Measurements from ENCODE around the gene SRRM4.

SRRM4 gene

GRCh38 chr12:119122047-119122446 lies 140.7 kb downstream of the SRRM4 start:
- TF ChIP-seq CTCF (IDR thresholded peaks at IDR 0.05; ENCODE audit: low read depth, low read length): no peak
- H3K4me3 ChIP-seq (ENCODE audit: low read depth, low read length): no peak overlapping the region

GRCh38 chr12:119122751-119123150 lies 141.4 kb downstream of the SRRM4 start:
- no peak for TF ChIP-seq CTCF (IDR thresholded peaks at IDR 0.05; ENCODE audit: low read depth, low read length)
- H3K4me3 ChIP-seq (ENCODE audit: low read depth, low read length): no peak overlapping the region

- TF ChIP-seq CTCF (IDR thresholded peaks at IDR 0.05; ENCODE audit: low read depth, low read length): no peak
- H3K4me3 ChIP-seq (ENCODE audit: low read depth, low read length): no peak overlapping the region
Observed at GRCh38 chr12:119128527-119128926, 147.2 kb downstream of the SRRM4 start.

- no peak for TF ChIP-seq CTCF (IDR thresholded peaks at IDR 0.05; ENCODE audit: low read depth, low read length)
- no peak overlapping the region for H3K4me3 ChIP-seq (ENCODE audit: low read depth, low read length)
Observed at GRCh38 chr12:119129827-119130434, 148.6 kb downstream of the SRRM4 start.

GRCh38 chr12:119130523-119130922 lies 149.2 kb downstream of the SRRM4 start:
- TF ChIP-seq CTCF (IDR thresholded peaks at IDR 0.05; ENCODE audit: low read depth, low read length): no peak
- H3K4me3 ChIP-seq (ENCODE audit: low read depth, low read length): no peak overlapping the region

GRCh38 chr12:119134284-119135072 lies 153.1 kb downstream of the SRRM4 start:
- no peak overlapping the region for H3K4me3 ChIP-seq (ENCODE audit: low read depth, low read length)
- no peak for TF ChIP-seq CTCF (IDR thresholded peaks at IDR 0.05; ENCODE audit: low read depth, low read length)

GRCh38 chr12:119136811-119137410 lies 155.6 kb downstream of the SRRM4 start:
- no peak for TF ChIP-seq CTCF (IDR thresholded peaks at IDR 0.05; ENCODE audit: low read depth, low read length)
- H3K4me3 ChIP-seq (ENCODE audit: low read depth, low read length): no peak overlapping the region

Measured in WI38 (cell line).